HG03039 (cell line): ENCODE results near the gene ARFRP1.

Experiments
- ATAC-seq: cut with Tn5 transposase; IDR thresholded peaks from one replicate; pipeline ENCODE4 v1.9.1; 2021; ENCODE audit warnings: mild to moderate bottlenecking, moderate library complexity; ENCODE audit not compliant: unreplicated experiment

ARFRP1 gene, protein sequence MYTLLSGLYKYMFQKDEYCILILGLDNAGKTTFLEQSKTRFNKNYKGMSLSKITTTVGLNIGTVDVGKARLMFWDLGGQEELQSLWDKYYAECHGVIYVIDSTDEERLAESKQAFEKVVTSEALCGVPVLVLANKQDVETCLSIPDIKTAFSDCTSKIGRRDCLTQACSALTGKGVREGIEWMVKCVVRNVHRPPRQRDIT

DNA sequence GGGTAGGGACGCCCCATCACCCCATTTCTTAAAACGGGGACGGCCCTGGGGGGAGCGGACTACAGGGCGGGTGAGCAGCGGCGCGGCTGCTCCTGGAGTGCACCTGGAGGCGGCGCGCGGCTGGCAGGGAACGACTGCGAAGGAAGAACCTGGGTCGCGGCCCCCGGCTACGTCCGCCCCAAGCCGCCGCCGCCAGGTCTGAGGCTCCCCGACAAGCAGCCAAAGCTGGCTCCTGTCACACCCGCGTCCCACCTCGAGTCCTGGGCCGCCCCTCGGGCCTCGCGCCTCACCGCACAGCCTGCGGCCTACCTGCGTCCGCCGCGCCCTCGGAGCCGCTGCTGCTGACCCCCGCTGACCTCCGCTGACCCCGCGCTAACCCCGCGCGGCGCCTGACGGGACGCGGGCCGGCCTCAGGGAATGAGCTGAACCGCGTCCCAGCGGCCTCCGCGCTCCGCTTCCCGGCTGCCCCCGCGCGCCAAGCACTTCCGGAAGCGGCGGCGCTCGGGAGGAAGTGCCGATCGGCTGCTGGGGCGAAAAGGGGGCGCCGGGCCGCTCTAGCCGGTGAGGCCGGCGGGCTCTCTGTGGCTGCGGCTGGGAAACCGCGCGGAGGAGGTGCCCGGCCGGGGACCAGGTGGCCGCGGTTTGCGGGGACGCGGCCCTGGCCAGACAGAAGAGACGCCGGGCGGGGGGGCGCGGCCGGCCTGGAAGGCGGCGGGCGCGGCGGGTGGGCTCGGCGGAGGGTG, at the start of gene ARFRP1, which contains the start of gene ZGPAT:
ARFRP1 (minus strand) TSS at position 419 of the 743 bp plus-strand sequence. CDS start 885 bp downstream, outside the sequence.
ZGPAT (plus strand) TSS at position 482 of the 743 bp plus-strand sequence. CDS start 542 bp downstream, outside the sequence.
- ATAC-seq, result peak; percentile 61

DNA sequence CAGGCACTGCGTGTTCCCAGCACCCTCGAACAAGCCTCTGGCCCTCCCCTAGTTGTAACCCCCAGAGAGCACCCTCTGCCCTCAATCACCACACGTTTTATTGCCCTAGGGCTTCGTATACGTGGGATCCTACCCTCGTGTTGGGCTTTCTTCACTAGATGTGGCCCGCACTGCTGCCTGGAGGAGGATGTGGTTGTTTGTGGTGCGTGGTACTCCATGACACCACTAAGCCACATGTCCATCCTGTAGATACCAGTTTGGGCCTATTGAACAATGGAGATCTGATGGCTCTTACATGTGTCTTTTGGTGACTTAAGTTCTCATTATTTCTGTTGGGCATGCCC, 48.8 kb upstream of the ARFRP1 start:
- no peak for ATAC-seq

DNA sequence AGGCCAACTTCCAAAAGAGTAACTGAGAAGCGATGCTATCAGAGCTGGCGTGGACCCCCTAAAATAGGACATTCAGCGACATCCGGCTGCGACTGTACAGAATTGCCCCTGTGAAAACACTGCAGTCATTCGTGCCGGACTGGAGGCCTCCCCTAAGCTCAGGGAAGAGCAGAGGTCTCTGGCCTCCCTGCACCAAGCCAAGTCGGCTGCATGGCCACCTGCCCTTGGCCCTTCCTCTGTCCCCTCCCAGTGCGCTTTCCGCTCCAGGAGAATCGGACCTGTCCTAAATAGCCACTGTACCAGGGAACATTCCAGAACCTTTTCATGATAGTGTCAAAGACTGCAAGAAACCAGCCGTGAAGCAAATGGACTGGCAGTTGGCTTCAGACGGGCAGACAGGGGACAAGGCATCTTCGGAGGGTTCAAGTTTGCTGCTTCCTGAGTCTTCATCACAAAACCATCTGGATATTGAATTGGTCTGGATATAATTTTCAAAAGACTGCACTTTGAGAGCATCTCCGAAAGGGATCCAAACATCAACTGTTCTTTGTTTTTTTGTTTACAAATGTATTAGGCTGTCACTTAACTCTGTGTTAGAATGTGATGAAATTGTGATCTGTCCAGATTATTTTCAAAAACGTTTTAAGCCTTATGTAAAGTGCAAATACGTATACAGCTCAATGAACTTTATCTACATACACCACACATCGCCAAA, 48.3 kb upstream of the ARFRP1 start:
- ATAC-seq, result no peak

DNA sequence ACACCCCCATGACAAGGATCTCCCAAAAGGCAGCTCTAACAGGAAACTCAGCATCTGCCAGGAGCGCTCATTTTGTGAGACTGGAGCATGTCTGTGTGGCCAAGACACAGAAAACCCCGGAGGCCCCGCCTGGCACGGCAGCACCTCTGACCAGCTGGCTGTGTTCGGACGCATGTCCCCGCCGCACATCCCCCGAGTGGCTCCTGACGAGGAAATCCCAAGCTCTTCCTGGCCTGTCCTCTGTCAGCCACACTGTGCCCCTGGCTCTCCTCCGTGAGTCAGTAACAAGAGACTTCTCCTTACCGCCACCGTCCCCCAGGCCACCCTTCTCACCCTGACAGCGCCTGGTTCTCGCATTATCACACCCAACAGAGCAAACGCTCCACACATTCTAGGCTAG, 46.2 kb upstream of the ARFRP1 start:
- no peak for ATAC-seq

DNA sequence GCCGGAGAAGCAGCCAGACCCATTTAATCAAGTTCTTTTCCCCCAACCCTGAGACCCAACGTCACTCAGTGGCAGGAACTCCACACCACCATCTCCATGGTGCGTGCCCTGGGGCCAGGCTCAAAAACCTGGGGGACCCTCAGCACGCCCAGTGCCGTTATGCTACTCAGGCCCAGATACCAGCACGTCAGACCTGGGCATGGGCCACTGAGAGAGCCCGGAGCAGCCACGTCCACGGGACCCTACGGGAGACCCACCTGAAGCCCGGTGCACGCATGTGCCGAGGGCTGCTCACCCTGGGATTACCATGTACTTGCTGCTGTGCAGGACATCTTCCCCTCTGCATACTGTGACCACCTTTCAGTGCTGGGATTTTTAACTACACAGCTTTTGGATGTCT, 45.6 kb upstream of the ARFRP1 start:
- ATAC-seq, result no peak

DNA sequence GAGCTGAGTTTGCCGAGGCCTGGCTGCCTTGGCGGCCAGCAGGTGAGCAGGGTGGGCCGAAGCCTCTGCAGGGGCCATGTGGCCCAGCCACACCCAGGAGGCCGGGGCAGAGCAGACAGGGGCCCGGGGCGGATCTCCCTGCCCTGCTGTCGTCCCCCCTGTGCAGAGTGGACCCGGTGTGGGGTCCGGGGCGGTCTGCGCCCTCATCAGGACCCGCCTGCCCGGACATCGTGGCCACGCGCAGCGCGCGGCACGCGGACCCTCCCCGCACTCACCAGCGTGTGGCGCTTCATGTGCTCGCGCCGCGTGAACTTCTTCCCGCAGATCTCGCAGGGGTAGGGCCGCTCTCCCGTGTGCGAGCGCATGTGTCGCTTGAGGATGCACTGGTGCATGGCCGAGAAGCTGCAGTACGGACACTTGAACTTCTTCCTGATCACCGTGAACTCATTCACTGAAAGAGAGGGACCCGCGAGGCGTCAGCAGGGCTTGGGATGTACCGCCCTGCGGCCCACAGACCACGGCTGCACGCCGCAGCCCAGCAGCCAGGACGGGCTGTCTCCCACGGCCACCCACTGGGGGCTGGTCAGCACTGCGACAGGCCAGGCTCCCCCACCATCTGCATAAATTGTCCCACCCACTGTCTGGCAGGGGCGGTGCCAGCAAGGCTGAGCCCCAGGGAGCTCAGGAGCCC, 44.8 kb upstream of the ARFRP1 start:
- ATAC-seq, result no peak

DNA sequence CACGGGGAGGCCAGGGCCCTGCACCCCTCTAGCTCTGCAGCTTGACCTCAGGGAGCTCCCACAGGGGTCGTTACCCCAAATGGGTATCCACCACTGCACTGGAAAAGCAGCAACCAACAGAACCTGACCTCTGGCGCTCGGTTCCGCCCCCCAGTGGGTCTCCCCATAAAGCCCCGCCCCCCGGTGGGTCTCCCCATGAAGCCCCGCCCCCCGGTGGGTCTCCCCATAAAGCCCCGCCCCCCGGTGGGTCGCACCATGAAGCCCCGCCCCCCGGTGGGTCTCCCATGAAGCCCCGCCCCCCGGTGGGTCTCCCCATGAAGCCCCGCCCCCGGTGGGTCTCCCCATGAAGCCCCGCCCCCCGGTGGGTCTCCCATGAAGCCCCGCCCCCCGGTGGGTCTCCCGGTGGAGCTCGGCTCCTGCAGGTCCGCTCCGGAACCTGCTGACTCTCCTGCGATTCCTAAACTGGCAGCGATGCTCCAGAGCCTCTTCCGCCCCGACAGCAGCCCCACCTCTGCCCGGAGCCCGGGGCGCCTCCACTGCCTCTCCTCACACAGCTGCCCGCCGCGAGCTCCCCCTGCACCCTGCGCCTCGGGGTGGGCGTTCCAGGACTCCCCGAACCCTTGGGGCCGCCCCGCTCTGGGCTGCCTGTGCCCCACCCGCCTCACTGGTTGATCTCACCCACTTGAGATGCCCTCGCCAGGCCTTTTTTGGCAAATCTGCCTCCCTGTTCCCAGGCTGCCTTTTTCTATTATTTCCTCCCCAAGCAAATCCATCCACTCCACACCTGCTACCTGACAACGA, 43.9 kb upstream of the ARFRP1 start:
- ATAC-seq, result no peak

DNA sequence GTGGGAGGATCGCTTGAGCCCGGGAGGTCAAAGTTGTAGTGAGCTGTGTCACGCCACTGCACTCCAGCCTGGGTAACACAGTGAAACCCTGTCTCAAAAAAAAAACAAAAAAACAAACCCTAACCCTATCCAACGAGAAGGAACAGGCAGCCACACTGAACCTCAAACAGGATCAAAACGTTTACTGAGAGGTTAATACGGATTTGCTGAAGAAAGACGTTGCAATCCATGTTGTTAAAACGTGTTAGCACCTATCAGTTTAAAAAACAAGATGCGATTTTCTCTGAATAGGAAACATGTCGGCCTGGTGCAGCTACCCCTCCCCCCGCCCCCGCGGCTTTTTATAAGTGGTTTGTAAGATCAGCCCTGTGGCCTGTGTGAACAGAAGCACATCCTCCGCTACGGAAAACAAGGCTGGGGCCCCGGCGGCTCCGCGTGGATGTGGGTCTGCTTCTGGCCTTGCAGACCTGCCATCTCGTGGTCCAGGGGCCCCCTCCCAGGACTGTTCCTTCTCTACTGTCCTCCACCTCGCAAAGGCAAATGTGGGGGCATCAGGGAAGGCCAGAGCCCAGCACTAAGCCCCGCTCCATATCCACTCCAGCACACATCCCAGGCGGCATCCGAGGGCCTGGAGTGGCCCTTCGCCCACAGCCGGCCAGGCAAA, 43.2 kb upstream of the ARFRP1 start:
- ATAC-seq, result no peak

DNA sequence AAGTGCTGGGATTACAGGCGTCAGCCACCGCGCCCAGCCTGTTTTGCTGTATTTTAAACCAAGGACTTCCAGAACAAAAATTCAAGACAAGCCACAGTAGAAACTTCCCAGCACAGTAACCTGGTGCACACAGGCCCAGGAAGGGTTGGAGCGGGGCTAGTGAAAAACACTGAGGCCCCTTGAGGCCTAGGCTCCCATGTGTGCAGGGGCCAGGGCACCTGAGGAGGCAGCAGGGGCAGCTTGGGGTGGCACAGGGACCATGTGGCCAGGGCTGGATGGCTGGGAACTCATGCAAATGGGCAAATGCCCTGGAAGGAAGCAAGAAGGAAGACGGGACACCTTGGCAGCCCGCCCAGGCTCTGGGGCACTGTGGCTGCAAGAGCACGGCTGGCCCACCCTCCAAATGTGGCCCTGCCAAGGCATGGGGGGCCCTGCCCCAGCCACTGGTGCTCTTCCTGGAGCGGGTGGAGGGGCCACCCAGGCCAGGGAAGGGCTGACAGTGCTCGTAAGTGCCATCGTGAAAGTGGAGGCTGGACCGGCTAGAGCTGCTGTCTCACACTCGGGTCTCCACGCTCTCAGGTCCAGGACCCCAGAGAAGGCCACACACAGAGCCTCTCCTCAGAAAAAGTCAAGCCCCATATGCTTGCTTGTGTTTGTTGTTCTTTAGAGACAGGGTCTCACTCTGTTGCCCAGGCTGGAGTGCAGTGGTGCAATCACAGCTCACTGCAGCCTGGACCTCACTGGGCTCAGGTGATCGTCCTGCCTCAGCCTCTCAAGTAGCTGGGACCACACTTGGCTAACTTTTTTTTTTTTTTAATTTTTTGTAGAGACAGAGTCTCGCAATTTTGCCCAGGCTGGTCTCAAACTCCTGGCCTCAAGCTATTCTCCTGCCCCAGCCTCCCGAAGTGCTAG, 42.1 kb upstream of the ARFRP1 start:
- ATAC-seq, result no peak

DNA sequence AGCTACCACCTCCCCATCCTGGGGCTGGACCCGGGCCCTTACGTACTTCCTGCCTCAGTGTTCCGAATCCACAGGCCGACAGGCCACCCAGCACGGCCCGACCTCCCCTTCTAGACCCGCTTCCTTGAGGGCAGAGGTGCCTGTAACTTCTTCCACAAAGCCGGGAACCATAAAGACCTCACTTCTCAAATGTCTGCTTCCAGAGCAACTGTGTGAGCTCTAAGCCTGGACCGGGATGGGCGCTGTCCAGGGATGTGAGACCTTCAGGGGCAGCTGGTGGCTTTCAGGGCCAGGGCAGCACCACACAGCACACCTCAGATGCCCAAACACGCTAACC, 41.1 kb upstream of the ARFRP1 start:
- ATAC-seq, result no peak

DNA sequence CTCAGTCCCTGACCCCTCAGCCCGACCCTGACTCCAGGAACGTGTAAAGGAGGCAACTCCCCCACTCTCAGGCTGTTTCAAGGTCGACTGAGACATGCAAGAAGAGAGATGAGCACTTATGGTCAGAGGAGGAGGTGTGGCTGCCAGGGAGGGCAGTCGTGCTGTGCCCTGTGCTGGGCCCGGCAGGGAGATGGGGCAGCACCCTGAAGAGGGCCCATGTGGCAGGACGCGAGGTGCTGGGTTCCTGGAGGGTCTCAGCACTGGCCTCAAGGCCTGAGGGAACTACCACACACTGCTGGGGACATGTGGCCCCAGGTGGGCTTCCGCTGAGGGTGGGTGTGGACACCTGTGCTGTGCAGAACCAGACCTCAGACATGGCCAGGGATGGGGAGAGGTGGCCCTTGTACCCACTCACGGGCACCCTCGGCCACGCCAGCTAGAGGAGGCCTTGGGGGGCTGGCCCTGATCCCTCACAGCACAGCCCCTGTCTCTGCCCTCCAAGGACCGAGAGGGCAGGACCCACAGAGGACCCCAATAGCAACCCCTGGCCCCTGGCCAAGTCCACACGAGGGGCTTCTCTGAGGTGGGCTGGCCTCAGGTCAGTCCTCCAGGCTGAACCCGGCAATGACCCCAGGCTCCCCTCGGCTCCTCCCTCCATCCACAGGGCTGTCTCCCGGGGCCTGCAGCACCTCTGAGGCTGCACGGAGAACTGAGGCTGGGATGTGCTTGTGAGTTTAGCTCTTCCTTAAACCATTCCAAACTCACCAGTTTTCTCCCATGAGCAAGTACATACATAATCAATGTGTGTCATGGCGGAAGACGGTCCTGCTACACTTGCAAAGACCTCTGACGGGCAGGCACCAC, 40.5 kb upstream of the ARFRP1 start:
- no peak for ATAC-seq

DNA sequence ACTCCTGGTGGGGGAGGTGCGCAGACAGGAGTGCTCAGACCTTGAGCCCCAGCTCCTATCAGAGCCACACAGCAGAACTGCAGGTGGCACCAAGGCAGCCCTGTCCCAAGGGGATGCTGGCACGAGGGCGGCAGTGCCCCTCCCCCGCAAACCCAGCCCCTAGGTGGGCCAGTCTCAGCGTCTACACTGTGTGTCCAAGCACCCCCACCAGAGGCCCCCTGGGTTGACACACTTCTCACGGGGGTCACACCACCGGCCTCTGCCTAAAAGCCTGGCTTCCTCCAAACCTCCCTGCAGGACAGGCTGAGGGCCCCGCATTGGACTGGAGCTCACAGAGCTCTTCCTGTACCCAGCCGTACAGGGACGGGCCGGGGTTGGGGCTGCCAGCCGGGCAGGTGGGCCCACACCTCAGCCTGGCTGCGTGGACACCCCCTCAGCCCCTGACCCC, 39.9 kb upstream of the ARFRP1 start:
- no peak for ATAC-seq

DNA sequence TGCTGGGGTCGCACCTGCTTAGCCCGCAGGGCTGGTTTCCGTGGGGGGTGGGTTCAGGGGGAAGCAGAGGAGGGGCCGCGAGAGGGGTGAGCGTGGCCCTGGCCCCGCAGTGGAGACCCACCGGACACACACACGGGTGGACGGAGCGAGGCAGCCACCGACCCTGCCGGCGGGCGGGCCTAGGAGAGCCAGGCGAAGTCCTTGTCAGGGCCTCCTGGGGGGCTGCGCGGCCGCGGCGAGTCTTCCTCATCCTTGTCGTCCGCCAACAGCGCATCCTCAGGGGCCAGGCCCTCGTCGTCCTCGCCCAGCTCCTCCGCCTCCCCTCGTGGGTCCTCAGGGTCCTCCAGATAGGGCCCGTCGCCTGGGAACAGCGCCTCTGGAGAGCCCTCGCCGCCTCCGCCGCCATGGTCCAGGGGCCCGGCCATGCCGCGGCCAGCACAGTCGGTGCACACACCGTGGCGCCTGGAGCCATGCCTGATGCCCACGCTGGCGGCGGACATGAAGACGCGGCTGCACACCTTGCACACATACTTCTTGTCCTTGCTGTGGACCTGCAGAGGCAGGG, 39.1 kb upstream of the ARFRP1 start:
- ATAC-seq, result no peak

DNA sequence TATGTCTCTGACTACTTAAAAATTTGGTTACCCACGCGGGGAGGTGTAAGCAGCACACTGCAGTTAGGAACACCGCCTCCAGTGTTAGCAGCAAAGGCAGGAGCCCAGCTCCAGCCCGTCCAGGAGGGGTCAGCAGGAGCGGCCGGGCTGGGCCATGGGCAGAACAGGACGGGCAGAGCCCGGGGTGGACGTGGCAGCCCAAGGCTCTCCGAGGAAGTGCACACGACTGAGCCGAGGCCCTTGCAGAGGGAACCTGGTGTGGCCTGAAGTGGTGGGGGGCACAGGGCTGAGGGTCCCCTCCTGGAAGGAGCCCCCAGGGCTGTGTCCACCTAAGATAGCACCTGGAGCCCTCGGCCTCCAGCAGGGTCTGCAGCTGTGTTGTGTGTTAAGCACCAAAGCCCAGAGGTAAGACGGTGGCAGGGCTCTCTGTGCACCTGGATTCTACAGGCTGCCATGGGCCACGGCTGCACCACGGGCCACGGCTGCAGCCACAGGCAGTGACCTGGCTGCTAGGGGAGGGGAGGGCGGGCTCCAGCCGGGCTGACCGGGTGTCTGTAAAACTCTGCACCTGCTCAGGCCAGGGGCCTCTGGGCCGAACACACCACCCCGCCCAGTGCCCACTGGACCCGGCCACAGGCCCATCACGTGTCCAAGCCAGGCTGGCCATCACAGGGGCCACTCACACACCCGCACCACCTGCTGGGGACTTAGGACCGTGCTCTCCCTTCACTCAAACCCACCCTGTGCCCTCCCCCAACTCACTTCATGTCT, 38.4 kb upstream of the ARFRP1 start:
- no peak for ATAC-seq

DNA sequence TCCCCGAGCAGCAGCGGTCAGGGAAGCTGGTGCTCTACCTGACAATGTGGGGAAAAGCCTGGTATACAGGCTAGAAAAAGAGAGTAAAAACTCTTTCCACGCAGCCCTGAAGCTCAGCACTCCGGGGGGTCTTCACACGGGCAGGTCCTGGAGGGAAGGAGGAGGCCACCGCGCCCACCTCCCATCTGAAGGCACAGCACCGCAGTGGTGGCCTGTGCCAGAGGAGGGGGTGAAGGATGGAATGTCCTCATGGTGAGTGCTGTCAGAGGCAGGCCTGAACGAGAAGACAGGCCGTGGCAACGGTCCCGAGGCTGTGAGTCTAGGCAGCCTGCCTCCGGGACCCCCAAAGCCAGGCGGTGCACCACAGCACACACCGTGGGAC, 37.6 kb upstream of the ARFRP1 start:
- no peak for ATAC-seq

DNA sequence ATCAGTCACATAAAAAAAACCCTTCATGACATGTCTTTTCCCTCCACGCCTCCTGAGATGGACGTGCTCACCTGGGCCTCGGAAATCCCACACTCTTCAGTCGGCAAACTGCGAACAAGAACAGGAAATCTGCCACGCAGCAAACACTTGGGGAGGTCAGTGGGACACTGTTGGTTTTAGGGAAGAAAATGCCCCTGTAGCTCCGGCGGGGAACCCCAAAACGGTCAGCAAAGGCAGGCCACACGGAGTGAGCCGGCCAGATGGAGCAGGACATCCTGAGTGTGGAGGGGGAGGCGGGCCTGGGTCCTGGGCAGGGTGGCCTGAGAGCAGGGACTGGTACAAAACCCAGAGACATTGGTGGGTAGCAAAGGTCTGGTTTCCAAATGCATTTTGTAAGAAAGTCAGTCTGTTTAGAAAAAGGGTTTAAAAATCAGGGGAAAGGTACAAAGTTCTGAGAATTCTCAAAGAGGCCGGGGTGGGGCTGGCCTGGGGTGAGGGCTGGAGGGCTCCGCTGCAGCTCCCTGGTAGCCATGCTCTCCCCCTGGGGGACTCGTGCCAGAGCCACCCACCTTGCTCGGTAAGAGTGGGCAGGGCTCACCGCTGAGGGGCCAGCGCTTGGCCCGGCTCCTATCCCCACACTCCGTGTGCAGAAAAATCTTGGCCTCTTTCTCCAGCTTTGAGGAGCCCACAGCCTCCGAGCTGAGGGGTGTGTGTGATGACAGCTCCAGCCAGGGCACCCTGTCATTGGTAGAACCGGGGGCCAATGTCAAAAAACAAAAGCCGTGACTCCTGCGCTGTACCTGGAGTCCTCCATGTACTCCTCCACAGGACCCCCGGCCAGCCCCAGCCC, 37.0 kb upstream of the ARFRP1 start:
- ATAC-seq, result no peak
